Measurements from ENCODE around the gene CBX3.

GRCh38 chr7:26233902-26234511 lies 32.5 kb downstream of the CBX3 start:
- TF ChIP-seq POLR2AphosphoS5 (IDR thresholded peaks at IDR 0.05), result no peak
- TF ChIP-seq, protein P1, sequence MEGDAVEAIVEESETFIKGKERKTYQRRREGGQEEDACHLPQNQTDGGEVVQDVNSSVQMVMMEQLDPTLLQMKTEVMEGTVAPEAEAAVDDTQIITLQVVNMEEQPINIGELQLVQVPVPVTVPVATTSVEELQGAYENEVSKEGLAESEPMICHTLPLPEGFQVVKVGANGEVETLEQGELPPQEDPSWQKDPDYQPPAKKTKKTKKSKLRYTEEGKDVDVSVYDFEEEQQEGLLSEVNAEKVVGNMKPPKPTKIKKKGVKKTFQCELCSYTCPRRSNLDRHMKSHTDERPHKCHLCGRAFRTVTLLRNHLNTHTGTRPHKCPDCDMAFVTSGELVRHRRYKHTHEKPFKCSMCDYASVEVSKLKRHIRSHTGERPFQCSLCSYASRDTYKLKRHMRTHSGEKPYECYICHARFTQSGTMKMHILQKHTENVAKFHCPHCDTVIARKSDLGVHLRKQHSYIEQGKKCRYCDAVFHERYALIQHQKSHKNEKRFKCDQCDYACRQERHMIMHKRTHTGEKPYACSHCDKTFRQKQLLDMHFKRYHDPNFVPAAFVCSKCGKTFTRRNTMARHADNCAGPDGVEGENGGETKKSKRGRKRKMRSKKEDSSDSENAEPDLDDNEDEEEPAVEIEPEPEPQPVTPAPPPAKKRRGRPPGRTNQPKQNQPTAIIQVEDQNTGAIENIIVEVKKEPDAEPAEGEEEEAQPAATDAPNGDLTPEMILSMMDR (IDR thresholded peaks at IDR 0.05), result no peak
- no peak for TF ChIP-seq POLR2A (IDR thresholded peaks at IDR 0.05)
